ENCODE data around the gene MAN1C1. TPM values are rescaled to one million over a fixed set of nuclear protein-coding genes. Genes with fewer than 3 reads are reported as not detected.

MAN1C1 gene
- total and polyA plus RNA-seq, 10 of the 15 experiments (the other 5 are each of a cell fraction or from before 2014, with no cell fraction given) = 0.12 to 0.56 (median 0.22) TPM; not detected in 3

- TF ChIP-seq POLR2AphosphoS2 (IDR thresholded peaks at IDR 0.05; ENCODE audit: low read depth, low read length) = no peak
- no peak for TF ChIP-seq GABPA (IDR thresholded peaks at IDR 0.05; ENCODE audit: low read depth)
- no peak for TF ChIP-seq JUNB (IDR thresholded peaks at IDR 0.05)
- TF ChIP-seq MTA3 (IDR thresholded peaks at IDR 0.05; ENCODE audit: borderline replicate concordance, low read length) = no peak
- TF ChIP-seq KDM1A (IDR thresholded peaks at IDR 0.05; ENCODE audit: borderline replicate concordance) = no peak
Observed at GRCh38 chr1:25816112-25816718, 199.6 kb downstream of the MAN1C1 start (continued).

- SMC1A ChIA-PET (ENCODE audit: uncharacterized antibody, unreplicated experiment) = interaction anchor here (1.0 to 1.8 kb wide), 2 partner anchors 8 to 15 kb away, joined by 3 to 8 read pairs; no protein-coding TSS in a partner anchor
- CTCF ChIA-PET = interaction anchor here (0.9 to 5.3 kb wide), 4 partner anchors 8 to 297 kb away, joined by 3 to 24 read pairs (median 13); partner anchors contain the start of gene PAFAH2
- no peaks in the 10 kb centered on the region for H3K27me3 ChIP-seq (replicated peaks in 1 of 2; ENCODE audit: control insufficient read depth in 2 of 2, insufficient read depth in 2 of 2, low read length in 1 of 2)
- RAD21 ChIA-PET (ENCODE audit: unreplicated experiment) = interaction anchor here (2.9 kb wide), 1 partner anchor 179 kb away, joined by 13 read pairs; the partner anchor contains the start of gene PAFAH2
- H3K9ac ChIP-seq (ENCODE audit: control insufficient read depth, insufficient read depth, low read length) = no peak overlapping the region
- TF ChIP-seq MYB (IDR thresholded peaks at IDR 0.05; ENCODE audit: borderline replicate concordance, low read depth, low read length) (no peak), SMC3 (IDR thresholded peaks at IDR 0.05; ENCODE audit: borderline replicate concordance, low read length) (no peak), CHD4 (IDR thresholded peaks at IDR 0.05) (no peak), DPF2 (IDR thresholded peaks at IDR 0.05) (no peak), SUZ12 (IDR thresholded peaks at IDR 0.05; ENCODE audit: unreplicated experiment) (no peak), SMAD5 (IDR thresholded peaks at IDR 0.05; ENCODE audit: low read depth) (no peak), HDGF (IDR thresholded peaks at IDR 0.05) (no peak), KLF5 (IDR thresholded peaks at IDR 0.05; ENCODE audit: partially characterized antibody) (no peak), WRNIP1 (IDR thresholded peaks at IDR 0.05; ENCODE audit: borderline replicate concordance, low read depth, low read length) (no peak), GABPA (IDR thresholded peaks at IDR 0.05; ENCODE audit: low read depth) (no peak), ETV6 (conservative IDR thresholded peaks at IDR 0.05 in 1 of 2, IDR thresholded peaks at IDR 0.05 in 1 of 2; ENCODE audit: borderline replicate concordance in 1 of 2, low read depth in 1 of 2) (no peak), RELB (IDR thresholded peaks at IDR 0.05; ENCODE audit: low read depth) (no peak)
- TF ChIP-seq, protein P1, sequence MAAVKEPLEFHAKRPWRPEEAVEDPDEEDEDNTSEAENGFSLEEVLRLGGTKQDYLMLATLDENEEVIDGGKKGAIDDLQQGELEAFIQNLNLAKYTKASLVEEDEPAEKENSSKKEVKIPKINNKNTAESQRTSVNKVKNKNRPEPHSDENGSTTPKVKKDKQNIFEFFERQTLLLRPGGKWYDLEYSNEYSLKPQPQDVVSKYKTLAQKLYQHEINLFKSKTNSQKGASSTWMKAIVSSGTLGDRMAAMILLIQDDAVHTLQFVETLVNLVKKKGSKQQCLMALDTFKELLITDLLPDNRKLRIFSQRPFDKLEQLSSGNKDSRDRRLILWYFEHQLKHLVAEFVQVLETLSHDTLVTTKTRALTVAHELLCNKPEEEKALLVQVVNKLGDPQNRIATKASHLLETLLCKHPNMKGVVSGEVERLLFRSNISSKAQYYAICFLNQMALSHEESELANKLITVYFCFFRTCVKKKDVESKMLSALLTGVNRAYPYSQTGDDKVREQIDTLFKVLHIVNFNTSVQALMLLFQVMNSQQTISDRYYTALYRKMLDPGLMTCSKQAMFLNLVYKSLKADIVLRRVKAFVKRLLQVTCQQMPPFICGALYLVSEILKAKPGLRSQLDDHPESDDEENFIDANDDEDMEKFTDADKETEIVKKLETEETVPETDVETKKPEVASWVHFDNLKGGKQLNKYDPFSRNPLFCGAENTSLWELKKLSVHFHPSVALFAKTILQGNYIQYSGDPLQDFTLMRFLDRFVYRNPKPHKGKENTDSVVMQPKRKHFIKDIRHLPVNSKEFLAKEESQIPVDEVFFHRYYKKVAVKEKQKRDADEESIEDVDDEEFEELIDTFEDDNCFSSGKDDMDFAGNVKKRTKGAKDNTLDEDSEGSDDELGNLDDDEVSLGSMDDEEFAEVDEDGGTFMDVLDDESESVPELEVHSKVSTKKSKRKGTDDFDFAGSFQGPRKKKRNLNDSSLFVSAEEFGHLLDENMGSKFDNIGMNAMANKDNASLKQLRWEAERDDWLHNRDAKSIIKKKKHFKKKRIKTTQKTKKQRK (IDR thresholded peaks at IDR 0.05; ENCODE audit: low read depth, low read length) = no peak
- no peak overlapping the region for H2AFZ ChIP-seq (ENCODE audit: control insufficient read depth, low read depth, low read length)
- intact Hi-C loops (cut with micrococcal nuclease; ENCODE audit: unreplicated experiment) (no loop called here), in situ Hi-C loops (cut with MboI) (loop anchor here (25.0 kb wide), 1 partner anchor 406 kb away; the partner anchor contains the start of gene RHCE)
- peaks cover 26% of the 10 kb centered on the region for H3K79me2 ChIP-seq (ENCODE audit: control insufficient read depth, insufficient read depth, low read length)
- no peak overlapping the region for H3K27ac ChIP-seq (ENCODE audit: control insufficient read depth, insufficient read depth)
- 66% methylated on average over 8 of the region's 8 CpGs for WGBS (ENCODE audit: insufficient coverage, insufficient replicate concordance, low lambda C conversion rate, missing lambda C conversion rate)
- H3K36me3 ChIP-seq (ENCODE audit: control insufficient read depth in 2 of 2, insufficient read depth in 2 of 2, low read length in 1 of 2) = no peaks in the 10 kb centered on the region; a peak in 1 of 4 replicates
- no TSS peak for BruUV-seq (replicated peaks)
- H3K4me3 ChIP-seq = no peak overlapping the region
- H4K20me1 ChIP-seq (ENCODE audit: control insufficient read depth, insufficient read depth) = no peaks in the 10 kb centered on the region
- H3K9me3 ChIP-seq (replicated peaks; ENCODE audit: control insufficient read depth, insufficient read depth, low read length) = no peaks in the 10 kb centered on the region
- H3K4me1 ChIP-seq (ENCODE audit: control insufficient read depth, insufficient read depth, low read length) = peaks cover 15% of the 10 kb centered on the region
- ATAC-seq (no peak), DNase-seq (ENCODE audit: low read depth, low spot score) (no peak), FAIRE-seq (no peak)
- H3K4me2 ChIP-seq (ENCODE audit: control insufficient read depth, insufficient read depth) = no peak overlapping the region
- POLR2A ChIA-PET = no interaction called here
Observed at GRCh38 chr1:25817840-25818501, 201.4 kb downstream of the MAN1C1 start.

Measured in GM12878 (cell line).